Stimulated activated CD8-positive, alpha-beta memory T cell treated with anti-CD3 and anti-CD28 coated beads, Interleukin-7, amount 100 ng/mL, for 48 hours (primary cell): ENCODE measurements around the gene CATSPER2.
"Not testable (repeated sequence)": the region's sequence is repeated elsewhere in the genome, so short reads cannot be mapped to it uniquely, and the experiment has no call there.

ENCODE experiments used
- DNase-seq, 2 donors: peaks; one replicate each; pipeline ENCODE4 v3.0.0-alpha.2; 2020; ENCODE audit warnings: low read depth in 1 of 2; ENCODE audit errors: extremely low read depth in 1 of 2

CATSPER2 gene

DNA sequence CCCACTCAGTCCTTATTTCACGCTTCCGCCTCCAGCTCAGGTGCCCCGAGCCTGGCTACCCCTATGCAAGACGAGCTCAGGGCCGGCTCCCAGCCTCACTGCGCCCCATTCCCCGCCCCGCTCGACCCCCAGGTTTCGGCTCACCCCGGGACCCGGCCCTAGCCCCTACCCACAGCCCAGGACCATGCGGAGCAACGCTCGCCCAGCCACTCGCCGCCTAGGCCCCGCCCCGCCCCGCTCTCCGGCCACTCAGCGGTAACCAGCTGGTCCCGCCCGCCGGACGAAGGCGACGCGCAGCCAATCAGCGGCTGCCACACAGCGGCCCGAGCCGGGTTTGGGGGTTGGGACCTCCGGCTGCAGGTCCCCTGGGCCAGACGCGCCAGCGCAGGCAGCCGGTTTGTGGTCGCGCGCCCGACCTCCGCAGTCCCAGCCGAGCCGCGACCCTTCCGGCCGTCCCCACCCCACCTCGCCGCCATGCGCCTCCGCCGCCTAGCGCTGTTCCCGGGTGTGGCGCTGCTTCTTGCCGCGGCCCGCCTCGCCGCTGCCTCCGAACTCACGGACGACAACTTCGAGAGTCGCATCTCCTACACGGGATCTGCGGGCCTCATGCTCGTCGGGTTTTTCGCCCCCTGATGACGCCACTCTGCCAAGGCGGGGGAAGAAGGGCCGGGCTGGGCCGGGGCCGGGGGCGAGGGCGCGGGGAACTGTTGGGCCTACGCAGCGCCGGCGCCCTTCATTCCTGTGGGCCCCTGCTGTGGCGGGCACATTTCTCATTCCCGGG is at the start of gene CATSPER2:
TSS of gene CATSPER2 (minus strand) at position 196 of the 781 bp plus-strand sequence. CDS start 783 bp downstream, outside the sequence.
- no peak for DNase-seq

DNA sequence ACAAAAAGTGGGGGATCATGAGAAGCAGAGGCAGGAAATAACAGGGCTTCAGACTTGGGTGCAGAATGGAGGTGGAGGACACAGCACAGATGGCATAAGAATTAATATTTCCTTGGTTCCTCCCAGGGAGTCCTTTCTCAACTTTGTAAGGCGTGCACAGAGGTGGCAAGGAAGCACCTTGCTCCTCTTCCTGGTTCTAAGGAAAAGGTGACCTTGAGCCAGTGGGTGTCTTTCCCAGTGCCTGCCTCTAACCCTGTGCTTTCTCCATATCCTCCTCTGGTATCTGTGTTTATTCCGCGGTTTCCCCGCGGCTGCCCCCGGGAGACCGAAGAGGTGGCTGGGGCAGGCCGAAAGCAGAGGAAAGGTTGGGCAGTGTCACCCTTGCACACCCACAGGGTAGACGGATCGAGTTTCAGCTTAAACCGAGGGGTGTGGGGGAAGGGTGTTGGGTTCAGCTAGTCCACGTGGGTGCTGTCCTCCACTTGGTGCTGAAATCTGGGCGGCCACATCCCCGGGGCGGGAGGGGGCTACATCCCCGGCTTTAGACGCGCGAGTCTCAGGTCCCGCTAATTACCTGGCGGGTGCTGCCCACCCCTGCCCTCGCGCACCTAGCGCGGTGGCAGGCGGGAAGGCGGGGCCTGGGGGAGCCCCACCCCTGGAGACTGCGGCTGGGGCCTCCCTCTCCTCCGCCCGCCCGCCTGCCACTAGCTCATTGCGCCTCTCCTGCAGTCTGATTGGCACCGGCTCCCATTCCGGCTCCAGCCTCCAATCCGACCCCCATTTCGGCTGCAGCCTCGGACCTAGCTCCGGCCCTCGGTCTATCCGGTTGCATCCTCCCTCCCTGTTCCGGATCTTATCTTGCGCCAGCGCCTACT is 44.7 kb upstream of the CATSPER2 start, which contains the start of gene CKMT1A:
TSS of gene CKMT1A (plus strand) at position 712 of the 875 bp plus-strand sequence. CDS start 192 bp downstream, outside the sequence.
- not testable (repeated sequence) for DNase-seq

DNA sequence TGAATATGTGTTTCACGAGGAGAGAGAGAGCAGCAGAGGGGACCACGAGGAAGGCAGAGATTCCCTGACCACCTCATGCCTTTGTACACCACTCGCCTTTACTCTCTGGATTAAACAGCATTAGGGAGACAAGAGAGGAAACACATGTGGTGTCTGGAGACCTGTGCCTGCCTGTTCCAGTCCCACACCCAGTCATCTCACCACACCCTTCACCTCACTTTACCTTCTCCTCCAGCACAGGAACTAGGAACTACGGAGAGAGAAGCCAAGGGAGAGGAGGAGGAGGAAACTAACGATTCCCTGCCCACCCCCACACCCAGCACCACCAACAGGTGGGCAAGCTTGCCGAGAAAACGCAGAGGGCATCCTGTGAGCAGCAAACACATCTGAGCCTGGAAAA is 44.0 kb upstream of the CATSPER2 start:
- not testable (repeated sequence) for DNase-seq

DNA sequence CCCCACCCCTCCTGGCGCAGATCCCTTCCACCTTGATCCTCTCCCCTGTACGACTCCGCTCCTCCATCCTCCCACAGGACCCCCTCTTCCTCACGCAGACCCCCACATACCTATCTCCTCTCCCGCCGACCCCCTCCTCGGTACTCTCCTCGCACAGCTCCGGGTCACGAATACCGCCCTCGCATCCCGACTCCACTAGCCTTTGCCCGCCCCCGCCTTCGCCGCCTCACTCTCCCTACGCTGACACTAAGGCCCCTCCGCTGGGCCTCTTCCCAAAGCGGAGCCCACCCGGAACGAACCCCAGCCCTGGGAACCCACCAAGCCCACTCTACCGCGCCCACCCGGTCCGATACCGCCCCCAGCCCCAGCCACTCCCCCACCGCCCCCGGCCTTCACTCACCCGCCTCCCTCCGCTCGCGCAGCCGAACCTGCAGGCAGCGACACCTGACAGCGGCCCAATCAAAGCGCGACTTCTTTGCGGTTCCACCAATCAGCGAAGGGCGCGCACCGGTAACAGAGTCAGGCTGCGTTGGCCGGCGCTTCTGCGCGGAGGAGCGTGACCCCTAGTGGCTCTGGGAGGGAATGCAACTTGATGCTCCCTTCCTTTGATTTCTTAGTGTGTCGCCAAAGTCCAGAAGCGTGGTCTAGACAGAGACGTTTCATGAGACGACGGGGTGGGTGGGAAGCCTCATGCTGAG is 41.1 kb upstream of the CATSPER2 start:
- not testable (repeated sequence) for DNase-seq

DNA sequence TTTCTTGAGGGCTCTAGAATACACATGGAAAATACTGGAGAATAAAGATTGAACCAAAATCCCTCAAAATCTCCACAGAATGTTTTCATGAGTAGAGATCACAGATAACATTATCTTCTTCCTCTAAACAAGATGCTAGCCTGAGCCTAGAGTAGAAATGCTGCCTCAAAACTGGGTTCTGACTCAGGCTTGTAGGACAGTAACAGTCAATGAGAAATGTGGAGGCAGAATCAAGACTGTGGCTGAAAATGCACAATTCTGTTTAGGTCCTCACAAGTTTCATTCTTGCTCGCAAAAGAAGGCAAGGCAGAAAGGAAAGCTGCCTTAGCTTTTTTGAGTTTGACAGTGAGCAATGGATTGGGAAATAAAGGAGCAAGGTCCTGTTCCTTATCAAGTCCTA is 25.5 kb upstream of the CATSPER2 start:
- not testable (repeated sequence) for DNase-seq

DNA sequence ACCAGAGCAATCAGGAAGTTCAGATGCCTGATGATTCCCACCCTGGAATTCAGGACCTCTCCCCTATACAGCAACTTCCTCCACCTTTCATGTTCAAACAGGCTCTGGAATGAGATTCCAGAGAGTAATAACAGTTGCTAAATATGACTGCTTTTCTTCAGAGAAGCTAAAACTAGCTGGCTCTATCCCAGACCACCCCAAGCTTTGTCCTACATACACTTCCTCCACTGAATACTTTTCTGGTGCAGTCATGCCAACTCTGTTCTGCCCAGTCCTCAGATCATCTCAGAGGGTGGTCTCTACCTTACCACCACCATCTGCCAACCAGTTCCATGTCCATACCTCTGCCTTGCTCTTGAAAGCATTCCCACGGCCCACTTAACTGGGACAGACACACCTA is 17.5 kb upstream of the CATSPER2 start:
- DNase-seq = not testable (repeated sequence)

DNA sequence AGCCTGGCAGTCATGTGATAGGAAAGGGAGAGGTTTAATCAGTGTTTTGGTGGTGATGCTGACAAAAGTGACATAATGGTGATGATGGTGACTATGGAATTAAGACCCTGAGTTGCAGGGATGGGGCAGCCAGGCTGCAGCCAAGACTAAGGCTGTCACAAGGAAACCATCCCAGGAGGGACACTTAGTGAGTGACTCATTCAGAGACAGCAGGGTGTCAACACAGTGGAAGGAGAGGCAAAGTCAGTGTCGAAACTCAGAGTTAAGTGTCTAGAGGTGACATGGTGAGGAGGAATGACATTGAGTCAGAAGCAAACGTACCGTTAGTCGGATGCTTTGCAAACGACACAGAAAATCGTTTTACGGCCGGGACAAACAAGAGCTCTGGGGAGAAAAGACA is 14.7 kb upstream of the CATSPER2 start:
- not testable (repeated sequence) for DNase-seq

DNA sequence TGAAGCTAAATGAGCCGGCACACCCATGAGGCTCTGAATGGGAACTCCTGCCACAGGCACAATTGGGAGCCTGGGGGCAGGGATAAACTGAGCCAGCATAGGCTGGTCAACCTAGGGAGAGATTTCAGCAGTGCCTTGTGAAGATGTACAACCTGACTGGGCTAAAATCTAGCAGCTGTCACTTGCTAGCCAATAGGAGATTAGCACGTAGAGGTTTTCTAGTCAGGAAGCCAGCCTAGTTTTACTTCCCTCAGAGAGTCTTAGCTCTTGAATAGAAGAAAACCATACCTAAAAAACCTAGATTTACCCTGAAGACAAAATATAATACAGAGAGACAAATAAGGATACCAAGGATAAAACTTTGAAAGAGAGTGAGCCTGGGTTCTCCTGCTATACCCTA is 13.6 kb upstream of the CATSPER2 start:
- DNase-seq = not testable (repeated sequence)

DNA sequence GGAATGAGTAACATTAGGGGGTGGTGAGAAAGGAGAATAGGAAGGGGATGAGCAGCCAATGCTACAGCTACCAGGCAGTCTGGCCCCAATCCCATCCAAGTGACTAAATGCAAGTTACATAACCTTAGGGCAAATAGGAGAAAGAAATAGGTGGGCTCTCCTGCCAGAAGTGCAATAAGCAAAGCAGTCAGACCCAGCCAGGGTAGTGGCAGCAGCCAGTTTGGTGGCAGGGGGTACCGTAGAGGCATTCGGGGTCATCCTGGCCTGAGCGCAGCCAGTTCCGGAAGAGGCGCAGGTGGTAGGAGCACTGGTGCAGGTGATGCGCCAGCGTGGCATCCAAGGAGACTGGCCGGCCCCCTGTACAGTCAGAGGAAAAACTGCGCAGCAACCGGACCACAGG is 11.1 kb upstream of the CATSPER2 start:
- not testable (repeated sequence) for DNase-seq

DNA sequence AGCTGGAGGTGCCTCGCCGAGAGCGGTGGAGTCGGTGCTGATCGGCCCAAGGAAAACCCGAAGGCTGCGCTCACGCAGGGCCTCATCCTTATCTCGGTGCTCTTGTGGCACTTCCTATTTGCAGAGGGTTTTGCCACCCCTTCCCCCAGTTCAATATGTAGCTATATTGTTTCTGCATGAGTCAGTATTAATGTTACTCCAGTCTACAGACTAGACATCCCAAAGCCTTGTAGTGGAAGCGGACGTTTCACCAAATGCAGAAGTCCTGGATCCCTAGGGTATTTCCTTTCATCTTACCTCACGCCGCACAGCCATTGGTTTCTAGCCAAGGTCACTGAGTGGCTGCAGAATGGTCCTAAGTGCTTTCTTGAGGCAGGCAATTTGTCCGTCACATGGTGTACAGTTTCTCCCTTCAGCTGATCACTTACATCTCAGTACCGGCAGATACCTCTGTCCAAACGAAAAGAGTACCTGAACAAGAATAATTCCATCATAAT is 834 bp upstream of the CATSPER2 start:
- not testable (repeated sequence) for DNase-seq

DNA sequence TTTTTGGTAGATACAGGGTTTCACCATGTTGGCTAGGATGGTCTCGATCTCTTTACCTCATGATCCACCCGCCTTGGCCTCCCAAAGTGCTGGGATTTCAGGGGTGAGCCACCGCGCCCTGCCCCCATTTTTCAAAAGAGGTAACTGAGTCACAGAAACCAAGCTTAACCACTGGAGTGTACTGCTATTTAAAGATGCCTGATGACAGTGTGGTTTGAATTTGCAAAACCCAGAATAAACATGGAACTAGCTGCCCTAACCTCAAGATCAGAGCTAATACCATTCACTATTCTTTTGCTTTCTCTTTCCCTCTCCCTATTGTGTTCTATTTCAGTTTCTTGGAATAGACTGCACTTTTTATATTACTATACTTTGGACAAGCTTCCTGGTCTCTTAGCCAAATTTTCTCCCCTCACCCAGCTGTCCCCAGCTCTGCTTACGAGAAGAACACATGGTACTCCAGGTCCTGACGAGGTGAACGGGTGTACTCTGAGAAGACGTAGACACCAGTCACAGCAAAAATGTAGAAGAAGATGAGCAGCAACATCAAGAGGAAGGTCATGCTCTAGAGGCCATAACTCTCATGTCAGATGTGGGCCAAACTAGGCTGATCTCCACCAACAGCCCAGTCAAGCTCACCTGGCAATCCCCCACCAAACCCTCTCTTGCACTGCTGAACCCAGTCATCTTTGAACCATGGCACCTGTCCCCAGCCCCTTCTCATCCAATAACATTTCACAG is 10.0 kb downstream of the CATSPER2 start:
- DNase-seq = not testable (repeated sequence)

DNA sequence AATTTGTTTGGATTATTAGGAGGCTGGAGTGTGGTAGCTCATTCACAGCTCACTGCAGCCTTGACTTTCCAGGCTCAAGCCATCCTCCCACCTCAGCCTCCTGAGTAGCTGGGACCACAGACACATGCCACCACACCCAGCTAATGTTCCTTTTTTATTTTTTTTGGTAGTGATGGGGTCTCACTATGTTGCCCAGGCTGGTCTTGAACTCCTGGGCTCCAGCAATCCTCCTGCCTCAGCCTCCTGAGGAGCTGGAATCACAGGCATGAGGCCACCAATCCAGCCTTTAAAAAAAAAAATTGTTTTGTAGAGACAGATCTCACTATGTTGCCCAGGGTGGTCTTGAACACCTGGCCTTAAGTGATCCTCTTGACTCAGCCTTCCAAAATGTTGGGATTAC is 21.7 kb downstream of the CATSPER2 start:
- not testable (repeated sequence) for DNase-seq

DNA sequence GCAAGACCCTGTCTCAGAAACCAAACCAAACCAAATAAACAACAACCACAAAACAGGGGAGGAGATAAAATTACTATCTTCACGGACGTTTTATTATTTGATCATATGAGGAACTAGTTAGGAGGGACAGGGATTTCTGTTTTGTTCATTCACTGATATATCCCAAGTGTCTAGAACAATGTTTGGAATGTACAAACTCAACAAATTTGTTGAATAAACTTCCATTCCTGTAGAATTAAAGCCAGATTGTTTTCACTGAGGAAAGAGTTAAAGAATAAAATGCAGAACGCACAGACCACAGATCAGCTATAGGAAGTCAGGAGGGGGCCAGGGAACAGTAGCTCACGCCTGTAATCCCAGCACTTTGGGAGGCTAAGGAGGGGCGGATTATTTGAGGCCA is 23.5 kb downstream of the CATSPER2 start:
- no peak for DNase-seq

DNA sequence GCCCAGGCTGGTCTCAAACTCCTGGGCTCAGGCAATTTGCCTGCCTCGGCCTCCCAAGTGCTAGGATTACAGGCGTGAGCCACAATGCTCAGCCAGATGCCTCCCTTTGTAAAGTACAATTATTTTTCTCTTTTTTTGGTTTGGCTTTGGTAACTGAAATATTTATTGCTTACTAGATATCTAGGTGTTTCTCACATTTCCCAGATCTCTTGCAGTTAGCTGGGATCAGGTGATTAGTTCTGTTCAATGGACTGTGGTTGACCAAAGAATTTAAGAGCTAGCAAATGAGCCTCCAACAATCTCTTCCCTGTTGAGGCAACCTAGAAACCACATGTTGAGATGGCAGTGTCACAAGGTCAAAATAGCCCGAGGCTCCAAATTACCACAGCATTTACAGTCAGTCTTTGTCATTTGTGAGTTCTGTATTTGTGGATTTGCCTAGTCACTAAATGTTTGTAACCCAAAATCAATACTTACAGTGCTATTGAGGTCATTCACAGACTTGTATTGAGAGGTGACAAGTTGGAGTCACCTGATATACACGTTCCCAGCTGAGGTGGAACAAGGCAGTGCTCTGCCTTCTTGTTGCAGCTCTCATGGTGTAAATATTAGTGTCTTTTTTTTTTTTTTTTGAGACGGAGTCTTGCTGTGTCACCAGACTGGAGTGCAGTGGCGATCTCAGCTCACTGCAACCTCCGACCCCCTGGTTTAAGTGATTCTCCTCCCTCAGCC is 26.4 kb downstream of the CATSPER2 start:
- DNase-seq = not testable (repeated sequence)

DNA sequence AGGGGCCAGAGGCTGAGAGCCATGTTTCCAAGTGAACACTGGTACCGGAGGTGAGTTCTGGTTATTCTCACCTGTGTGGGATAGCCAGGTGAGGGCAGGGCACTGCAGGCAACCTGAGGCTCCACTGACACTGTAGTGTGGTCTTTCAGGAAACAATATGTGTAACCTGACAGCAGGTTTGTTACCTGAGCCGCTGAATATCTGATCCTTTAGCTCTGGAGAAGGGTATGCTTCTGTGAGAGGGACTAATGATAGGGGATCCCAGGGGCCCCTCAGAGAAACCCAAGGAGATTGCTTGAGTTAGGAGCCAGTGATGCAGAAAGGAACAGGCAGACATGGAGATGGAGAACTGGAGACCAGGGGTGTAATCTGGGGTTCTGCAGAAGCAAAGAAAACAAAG is 29.9 kb downstream of the CATSPER2 start, which contains the start of gene STRC:
TSS of gene STRC (minus strand) at position 101 of the 400 bp plus-strand sequence. CDS start at position 23, 78 bp downstream.
- DNase-seq = not testable (repeated sequence)

DNA sequence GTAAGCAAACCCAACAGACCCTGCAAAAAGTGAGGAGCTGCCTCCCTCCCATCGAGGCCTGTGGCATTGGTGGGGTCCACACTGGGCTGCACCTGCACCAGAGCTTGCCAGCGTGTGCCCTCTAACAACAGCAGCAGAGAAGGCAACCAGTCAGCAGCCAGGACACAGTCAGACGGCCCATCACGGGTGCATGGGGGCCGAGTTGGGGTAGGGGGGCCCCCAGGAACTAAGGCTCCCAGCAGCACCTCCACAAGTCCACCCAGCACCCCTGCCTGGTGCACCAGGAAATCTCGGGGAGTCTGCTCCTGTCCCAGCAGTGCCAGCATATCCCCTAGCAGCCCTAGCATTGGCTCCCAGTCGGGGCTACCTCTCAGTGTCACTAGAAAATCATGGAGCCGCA is 30.9 kb downstream of the CATSPER2 start:
- not testable (repeated sequence) for DNase-seq

DNA sequence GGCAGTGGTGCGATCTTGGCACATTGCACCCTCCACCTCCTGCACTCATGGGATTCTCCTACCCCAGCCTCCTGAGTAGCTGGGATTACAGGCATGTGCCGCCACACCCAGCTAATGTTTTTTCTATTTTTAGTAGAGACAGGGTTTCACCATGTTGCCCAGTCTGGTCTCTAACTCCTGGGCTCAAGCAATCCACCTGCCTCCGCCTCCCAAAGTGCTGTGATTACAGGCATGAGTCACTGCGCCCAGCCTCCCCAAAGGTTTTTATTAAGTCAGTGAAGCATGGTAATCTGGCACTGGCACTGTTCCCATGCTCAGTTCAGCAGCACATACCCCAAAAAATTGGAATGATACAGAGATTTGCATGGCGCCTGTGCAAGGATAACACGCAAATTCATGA is 46.4 kb downstream of the CATSPER2 start:
- DNase-seq = not testable (repeated sequence)

DNA sequence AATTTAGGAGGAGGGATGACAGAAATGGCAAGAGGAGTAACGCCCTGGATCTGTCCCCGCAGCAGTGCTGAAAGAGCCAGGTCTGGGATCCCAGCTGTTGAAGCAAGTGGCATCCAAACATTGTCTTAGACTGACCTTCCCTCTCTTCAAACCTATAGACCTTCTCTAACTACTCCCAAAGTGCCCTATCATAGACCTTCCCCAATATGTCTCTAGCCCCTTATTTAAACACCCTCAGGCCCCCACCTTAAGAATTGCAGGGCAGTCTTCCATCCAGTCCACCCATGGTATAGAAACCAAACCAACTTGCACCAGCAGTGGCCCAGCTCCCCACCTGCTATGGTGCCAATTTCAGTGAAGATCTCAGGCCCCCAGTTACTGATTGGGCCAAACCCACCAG is 48.4 kb downstream of the CATSPER2 start:
- not testable (repeated sequence) for DNase-seq

DNA sequence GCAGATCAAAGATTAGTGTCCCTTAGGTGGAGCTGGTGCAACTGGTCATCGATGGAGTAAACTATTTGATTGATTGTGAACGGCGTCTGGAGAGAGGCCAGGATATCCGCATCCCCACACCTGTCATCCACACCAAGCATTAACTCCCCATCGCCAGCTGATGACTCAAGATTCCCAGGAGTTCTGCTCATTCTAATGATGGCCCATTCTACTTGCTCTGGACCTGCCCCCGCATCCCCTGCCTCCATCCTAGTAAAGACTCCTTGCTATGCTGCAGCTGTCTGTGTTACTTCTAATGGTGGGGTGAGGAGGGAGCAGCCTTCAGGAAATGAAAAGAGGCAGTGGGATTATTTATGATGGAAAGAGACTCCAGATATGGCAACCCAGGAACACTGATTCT is 49.5 kb downstream of the CATSPER2 start:
- DNase-seq = not testable (repeated sequence)
